Bronchial epithelial cell (primary cell): ENCODE data around the gene RBM34. TPM values are rescaled to one million over a fixed set of nuclear protein-coding genes. Genes with fewer than 3 reads are reported as not detected.

Experiments
- DNase-seq: peaks from one replicate; pipeline ENCODE4 v3.0.0-alpha.2; 2010; ENCODE audit warnings: low read depth
- FAIRE-seq: peaks from 2 replicates; lab custom pipeline; 2011; peaks lifted over from hg19 to GRCh38; lab: Jason Lieb, UNC
- H3K27me3 ChIP-seq: 2 replicates; pipeline ENCODE4 v1.5.1; 2011; ENCODE audit warnings: low read length; ENCODE audit not compliant: control insufficient read depth, insufficient read depth
- H3K36me3 ChIP-seq: 2 replicates; pipeline ENCODE4 v1.5.1; 2011; ENCODE audit warnings: low read length; ENCODE audit not compliant: control insufficient read depth, insufficient read depth
- H3K4me3 ChIP-seq: 2 replicates; pipeline ENCODE4 v1.5.1; 2011; ENCODE audit warnings: mild to moderate bottlenecking, low read depth, low read length, control low read depth
- total RNA-seq: library from RNA; depleted of rRNA; stranded (reverse); fragments of >200 nt; gene quantifications from 2 replicates; pipeline ENCODE4 v1.2.1, GENCODE V29; 2014
- TF ChIP-seq, protein P1 (sequence below): IDR thresholded peaks from 2 replicates; pipeline ENCODE4 v1.5.1; 2011; ENCODE audit warnings: mild to moderate bottlenecking, moderate library complexity, low read length, control low read depth, inconsistent platforms; ENCODE audit not compliant: insufficient read depth, severe bottlenecking

The RBM34 gene
- total RNA-seq, 1 donor from 2014 or later, result 60.6 TPM

DNA sequence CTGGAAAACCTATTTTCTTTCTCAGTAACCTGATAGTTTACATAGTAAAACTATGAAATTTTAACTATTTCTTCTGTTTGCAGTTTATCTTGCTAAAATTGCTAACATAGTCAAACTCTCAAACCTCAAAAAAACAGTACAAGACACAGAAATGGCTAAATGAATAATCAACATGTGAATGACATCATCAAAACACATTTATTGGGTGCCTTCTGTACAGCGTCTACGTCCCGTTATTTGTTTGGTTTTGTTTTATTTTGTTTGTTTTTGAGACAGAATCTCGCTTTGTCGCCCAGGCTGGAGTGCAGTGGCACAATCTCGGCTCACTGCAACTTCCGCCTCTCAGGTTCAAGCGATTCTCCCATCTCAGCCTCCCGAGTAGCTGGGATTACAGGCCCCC, 11.2 kb downstream of the RBM34 start:
- DNase-seq (no peak), FAIRE-seq (no peak)
- Histone ChIP-seq H3K36me3 (peaks cover 15% of the 10 kb centered on the region), H3K4me3 (no peak overlapping the region), H3K27me3 (no peaks in the 10 kb centered on the region)
- TF ChIP-seq, protein P1, sequence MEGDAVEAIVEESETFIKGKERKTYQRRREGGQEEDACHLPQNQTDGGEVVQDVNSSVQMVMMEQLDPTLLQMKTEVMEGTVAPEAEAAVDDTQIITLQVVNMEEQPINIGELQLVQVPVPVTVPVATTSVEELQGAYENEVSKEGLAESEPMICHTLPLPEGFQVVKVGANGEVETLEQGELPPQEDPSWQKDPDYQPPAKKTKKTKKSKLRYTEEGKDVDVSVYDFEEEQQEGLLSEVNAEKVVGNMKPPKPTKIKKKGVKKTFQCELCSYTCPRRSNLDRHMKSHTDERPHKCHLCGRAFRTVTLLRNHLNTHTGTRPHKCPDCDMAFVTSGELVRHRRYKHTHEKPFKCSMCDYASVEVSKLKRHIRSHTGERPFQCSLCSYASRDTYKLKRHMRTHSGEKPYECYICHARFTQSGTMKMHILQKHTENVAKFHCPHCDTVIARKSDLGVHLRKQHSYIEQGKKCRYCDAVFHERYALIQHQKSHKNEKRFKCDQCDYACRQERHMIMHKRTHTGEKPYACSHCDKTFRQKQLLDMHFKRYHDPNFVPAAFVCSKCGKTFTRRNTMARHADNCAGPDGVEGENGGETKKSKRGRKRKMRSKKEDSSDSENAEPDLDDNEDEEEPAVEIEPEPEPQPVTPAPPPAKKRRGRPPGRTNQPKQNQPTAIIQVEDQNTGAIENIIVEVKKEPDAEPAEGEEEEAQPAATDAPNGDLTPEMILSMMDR, result no peak

DNA sequence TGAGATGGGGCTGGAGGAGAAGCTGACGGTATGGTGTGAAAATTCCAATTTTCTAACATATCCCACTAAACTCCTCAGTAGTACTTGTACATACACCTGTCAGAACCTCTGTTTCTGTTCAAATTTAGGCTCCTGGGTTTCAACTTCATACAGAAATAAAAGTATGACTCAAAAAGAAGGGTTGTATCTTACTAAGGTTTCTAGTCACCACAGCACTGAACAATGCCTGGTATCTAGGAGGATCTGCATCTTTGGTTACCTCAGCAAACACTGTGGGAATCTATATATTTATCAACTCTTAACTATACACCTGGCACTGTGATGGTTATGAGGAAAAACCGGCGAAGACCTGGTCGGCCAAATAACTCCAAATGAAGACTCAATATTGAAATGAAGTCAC, 13.8 kb downstream of the RBM34 start:
- Histone ChIP-seq H3K27me3 (no peaks in the 10 kb centered on the region), H3K36me3 (peaks cover 14% of the 10 kb centered on the region), H3K4me3 (no peak overlapping the region)
- TF ChIP-seq, protein P1, result no peak
- DNase-seq, result no peak
- FAIRE-seq, result no peak

DNA sequence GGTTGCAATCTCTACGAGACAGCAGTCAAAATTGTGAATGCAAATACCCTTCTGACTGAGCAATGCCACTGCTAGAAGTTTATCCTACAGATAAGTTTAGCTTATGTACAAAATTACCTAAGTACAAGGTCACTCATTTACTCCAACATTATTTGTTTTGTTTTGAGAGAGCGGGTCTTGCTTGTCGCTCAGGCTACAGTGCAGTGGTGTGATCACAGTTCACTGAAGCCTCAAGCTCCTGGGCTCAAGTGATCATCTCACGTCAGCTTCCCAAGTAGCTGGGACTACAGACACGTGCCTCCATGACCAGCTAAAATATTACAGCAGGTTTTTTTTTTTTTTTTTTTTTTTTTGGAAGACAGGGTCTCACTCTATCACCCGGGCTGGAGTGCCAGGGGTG, 15.4 kb downstream of the RBM34 start:
- Histone ChIP-seq H3K36me3 (peaks cover 14% of the 10 kb centered on the region), H3K4me3 (no peak overlapping the region), H3K27me3 (no peaks in the 10 kb centered on the region)
- TF ChIP-seq, protein P1, result no peak
- DNase-seq (no peak), FAIRE-seq (no peak)

DNA sequence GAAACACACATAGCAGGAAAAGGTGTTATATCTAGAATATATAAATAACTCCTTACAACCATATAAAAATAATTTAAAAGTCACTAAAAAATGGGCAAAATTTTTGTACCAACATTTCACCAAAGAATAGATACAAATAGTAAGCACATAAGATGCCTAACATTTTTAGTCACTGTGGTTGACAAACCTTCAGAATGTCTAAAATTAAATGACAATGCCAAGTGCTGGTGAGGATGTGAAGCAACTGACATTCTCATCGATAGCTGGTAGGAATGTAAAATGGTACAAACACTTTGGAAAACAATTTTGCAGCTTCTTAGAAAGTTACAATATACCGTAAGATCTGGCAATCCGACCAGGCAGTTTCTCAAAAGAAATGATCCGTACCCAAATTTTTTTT, 18.1 kb downstream of the RBM34 start:
- H3K4me3 ChIP-seq, result no peak overlapping the region
- H3K27me3 ChIP-seq, result no peaks in the 10 kb centered on the region
- peaks cover 18% of the 10 kb centered on the region for H3K36me3 ChIP-seq
- FAIRE-seq, result no peak
- DNase-seq, result no peak
- TF ChIP-seq, protein P1, result no peak

DNA sequence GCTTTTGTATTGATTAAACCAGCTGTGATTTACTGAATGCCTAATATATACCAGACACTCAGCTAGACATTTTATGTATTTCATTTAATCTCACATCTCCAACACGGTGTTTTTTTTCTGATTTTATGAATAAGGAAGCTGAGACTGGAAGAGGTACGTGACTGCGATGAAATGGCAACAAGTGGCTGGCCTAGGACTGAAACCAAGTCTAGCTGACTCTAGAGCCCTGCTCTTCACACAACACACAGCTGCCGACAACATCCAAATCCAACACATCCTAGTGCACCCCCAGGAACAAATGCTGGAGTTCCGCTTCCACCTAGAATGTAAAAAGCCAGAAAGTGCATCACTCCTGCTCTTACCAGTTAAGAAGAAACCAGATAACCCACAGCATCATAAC, 21.7 kb downstream of the RBM34 start:
- no peak for FAIRE-seq
- TF ChIP-seq, protein P1, result no peak
- no peak overlapping the region for H3K4me3 ChIP-seq

DNA sequence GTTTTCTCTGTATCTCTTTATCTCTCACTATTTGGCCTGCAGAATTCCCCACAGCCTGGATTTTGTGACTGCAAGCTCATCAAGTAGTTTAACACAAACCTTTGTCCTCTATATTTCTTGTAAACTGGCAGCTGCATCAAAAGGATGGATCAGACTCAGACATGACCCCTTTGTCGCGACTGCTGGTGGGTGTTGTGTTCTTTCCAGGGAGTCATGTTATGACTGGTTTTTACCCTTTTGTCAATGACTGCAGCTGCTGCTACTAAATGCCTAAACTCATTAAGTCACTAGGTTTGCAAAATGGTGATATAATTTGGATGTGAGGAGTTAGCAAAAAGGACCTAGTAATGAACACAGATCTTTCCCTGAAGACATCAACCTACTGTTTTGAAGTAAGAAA, 22.2 kb downstream of the RBM34 start:
- FAIRE-seq, result no peak
- Histone ChIP-seq H3K4me3 (no peak overlapping the region), H3K27me3 (no peaks in the 10 kb centered on the region), H3K36me3 (peaks cover 21% of the 10 kb centered on the region)
- TF ChIP-seq, protein P1, result no peak
- no peak for DNase-seq

More for the DNA sequence above, 21.7 kb downstream of the RBM34 start:
- Histone ChIP-seq H3K27me3 (no peaks in the 10 kb centered on the region), H3K36me3 (peaks cover 21% of the 10 kb centered on the region)
- DNase-seq, result no peak
